Activated naive CD4-positive, alpha-beta T cell treated with anti-CD3 and anti-CD28 coated beads, Interleukin-2, amount 10 ng/mL, durations not matched to agents 7 days and 5 days (primary cell): ENCODE results near the gene THOC3.
"Not testable (repeated sequence)": the region's sequence is repeated elsewhere in the genome, so short reads cannot be mapped to it uniquely, and the experiment has no call there.

Experiments used
- CTCF ChIA-PET: fragments of 350-600 bp; sonication (Branson Sonifier 250); formaldehyde crosslinking; loops from one replicate; lab custom pipeline; 2021; ENCODE audit warnings: antibody characterized with exemption; lab: Charles Lee
- DNase-seq: peaks from one replicate; pipeline ENCODE4 v3.0.0-alpha.2; 2020
- H3K27ac Mint-ChIP-seq: one replicate; pipeline ENCODE4 v1.8.0; 2021; ENCODE audit warnings: mild to moderate bottlenecking, moderate library complexity, mixed read lengths
- H3K27me3 Mint-ChIP-seq: one replicate; pipeline ENCODE4 v1.8.0; 2021; ENCODE audit warnings: mild to moderate bottlenecking, mixed read lengths
- H3K36me3 Mint-ChIP-seq: one replicate; pipeline ENCODE4 v1.8.0; 2021; ENCODE audit warnings: mixed read lengths
- H3K4me1 Mint-ChIP-seq: one replicate; pipeline ENCODE4 v1.8.0; 2021; ENCODE audit warnings: mixed read lengths
- H3K4me3 Mint-ChIP-seq: one replicate; pipeline ENCODE4 v1.8.0; 2021; ENCODE audit warnings: mild to moderate bottlenecking, moderate library complexity, mixed read lengths
- H3K9me3 Mint-ChIP-seq: one replicate; pipeline ENCODE4 v1.8.0; 2021; ENCODE audit warnings: mixed read lengths

The THOC3 gene

GRCh38 chr5:175915066-175916037 lies 52.8 kb downstream of the THOC3 start:
- H3K27me3 Mint-ChIP-seq, CTCF ChIA-PET, H3K4me1 Mint-ChIP-seq, H3K36me3 Mint-ChIP-seq, H3K9me3 Mint-ChIP-seq, DNase-seq: not testable (repeated sequence)
- H3K27ac Mint-ChIP-seq = peak overlapping the region; percentile 38
- peak overlapping the region; percentile 11 for H3K4me3 Mint-ChIP-seq

- H3K27ac Mint-ChIP-seq, CTCF ChIA-PET, H3K9me3 Mint-ChIP-seq, H3K4me3 Mint-ChIP-seq, H3K36me3 Mint-ChIP-seq, DNase-seq, H3K27me3 Mint-ChIP-seq, H3K4me1 Mint-ChIP-seq: not testable (repeated sequence)
Observed at GRCh38 chr5:175913835-175914672, 54.1 kb downstream of the THOC3 start.

- H3K9me3 Mint-ChIP-seq, H3K4me3 Mint-ChIP-seq, H3K4me1 Mint-ChIP-seq, H3K27me3 Mint-ChIP-seq, H3K36me3 Mint-ChIP-seq, H3K27ac Mint-ChIP-seq, CTCF ChIA-PET, DNase-seq: not testable (repeated sequence)
Observed at GRCh38 chr5:175910072-175910471, 58.0 kb downstream of the THOC3 start.
